GM12872 (cell line): ENCODE measurements around the gene TAF1B.

Experiments
- CTCF ChIP-seq: IDR thresholded peaks from 3 replicates; pipeline ENCODE4 v1.5.1; 2011; ENCODE audit warnings: low read depth, mild to moderate bottlenecking, low read length, moderate library complexity; ENCODE audit not compliant: insufficient read depth

TAF1B gene

GRCh38 chr2:9799011-9799596 is 44.2 kb upstream of the TAF1B start:
- TF ChIP-seq CTCF = no peak

GRCh38 chr2:9799729-9800632 is 43.3 kb upstream of the TAF1B start:
- peak; percentile 97 for TF ChIP-seq CTCF

- no peak for TF ChIP-seq CTCF
These were observed 42.7 kb upstream of the TAF1B start for GRCh38 chr2:9800639-9800974.

GRCh38 chr2:9800975-9801726 is 42.1 kb upstream of the TAF1B start:
- no peak for TF ChIP-seq CTCF

GRCh38 chr2:9802576-9802993 is 40.7 kb upstream of the TAF1B start:
- TF ChIP-seq CTCF = no peak

- TF ChIP-seq CTCF = no peak
These were observed 40.1 kb upstream of the TAF1B start for GRCh38 chr2:9803023-9803805.
